ENCODE measurements around the gene SBF1.
"Not testable (repeated sequence)": the region's sequence is repeated elsewhere in the genome, so short reads cannot be mapped to it uniquely, and the experiment has no call there.

Gene SBF1

DNA sequence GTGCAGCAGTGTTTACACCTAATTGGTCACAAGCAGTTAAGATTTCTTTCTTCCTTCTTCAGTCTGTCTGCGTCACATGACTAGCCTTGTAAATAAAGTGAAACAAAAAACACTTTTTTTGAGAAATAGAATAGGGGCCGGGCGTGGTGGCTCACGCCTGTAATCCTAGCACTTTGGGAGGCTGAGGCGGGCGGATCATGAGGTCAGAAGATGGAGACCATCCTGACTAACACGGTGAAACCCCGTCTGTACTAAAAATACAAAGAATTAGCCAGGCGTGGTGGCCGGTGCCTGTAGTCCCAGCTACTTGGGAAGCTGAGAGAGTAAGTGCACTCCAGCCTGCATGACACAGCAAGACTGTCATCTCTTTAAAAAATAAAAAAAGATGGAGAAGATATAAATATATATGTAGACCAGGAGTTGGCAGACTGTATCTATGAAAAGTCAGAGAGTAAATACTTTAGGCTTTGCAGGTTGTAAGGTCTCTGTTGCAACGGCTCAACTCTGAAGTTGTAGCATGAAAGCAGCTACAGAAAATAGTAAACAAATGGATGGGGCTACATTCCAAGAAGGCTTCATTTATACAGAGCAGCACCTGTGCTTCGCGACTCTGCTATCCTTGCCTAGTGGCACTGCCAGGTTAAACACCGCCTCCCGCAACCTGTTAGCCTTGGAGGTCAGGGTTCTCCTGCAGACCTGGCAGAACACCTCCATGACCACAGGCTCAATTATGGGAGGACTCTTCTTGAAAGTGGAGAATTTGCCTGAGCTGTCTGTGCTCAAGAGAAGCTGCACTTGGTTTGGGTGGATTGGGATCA is 75.8 kb downstream of the SBF1 start:
- no peak for DNase-seq (ENCODE audit: low spot score)

DNA sequence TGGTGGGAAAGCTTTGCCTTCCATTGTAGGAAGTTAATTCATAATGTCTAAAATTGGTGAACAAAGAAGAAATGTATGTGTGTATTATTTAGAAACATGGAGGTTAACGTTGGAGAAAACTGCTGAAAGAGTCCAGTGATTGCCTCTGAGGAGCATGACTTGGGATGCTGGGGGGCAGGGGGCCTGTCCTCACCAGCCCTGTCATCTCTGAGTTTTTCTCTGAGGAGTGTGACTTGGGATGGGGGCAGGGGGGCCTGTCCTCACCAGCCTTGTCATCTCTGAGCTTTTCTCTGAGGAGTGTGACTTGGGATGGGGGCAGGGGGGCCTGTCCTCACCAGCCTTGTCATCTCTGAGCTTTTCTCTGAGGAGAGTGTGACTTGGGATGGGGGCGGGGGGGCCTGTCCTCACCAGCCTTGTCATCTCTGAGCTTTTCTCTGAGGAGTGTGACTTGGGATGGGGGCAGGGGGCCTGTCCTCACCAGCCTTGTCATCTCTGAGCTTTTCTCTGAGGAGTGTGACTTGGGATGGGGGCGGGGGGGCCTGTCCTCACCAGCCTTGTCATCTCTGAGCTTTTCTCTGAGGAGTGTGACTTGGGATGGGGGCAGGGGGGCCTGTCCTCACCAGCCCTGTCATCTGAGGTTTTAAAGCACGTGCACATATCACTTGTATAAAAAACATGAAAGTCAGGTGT is 77.3 kb downstream of the SBF1 start:
- not testable (repeated sequence) for DNase-seq (ENCODE audit: low spot score)

DNA sequence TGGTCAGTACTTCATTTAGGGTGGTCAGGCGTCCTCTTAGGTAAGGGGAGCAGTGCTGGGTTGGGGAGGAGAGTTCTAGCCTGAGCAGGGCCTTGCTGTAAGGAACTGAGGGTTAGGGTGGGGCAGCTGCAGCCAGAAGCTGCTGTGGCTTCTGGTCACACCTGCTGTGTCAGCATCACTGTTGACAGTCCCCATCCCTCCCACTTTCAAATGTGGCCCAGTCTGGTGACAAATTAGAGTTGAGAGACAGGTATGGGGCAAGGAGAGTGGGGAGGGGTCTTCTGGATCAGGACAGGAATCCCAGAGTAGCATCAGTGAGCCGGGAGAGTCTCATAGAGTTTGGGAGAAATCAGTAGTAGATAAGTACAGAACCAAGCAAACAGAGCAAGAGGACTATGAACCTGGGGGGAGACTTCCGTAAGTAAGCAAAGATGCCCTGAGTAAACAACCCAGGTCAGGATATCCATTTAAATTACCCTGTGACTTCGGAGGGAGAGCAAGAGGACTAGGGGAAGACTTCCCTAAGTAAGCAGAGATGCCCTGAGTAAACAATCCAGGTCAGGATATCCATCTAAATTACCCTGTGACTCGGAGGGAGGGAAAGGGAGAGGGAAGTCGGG is 78.0 kb downstream of the SBF1 start:
- no peak for DNase-seq (ENCODE audit: low spot score)
